Peyer's patch (tissue), 4 donors: ENCODE data around the gene TAPT1. TPM values are rescaled to one million over a fixed set of nuclear protein-coding genes. Genes with fewer than 3 reads are reported as not detected.

Experiments
- DNase-seq, 3 donors: peaks; one replicate each; pipeline ENCODE4 v3.0.0-alpha.2; 2017 to 2019
- H3K27ac ChIP-seq, 4 donors: fragments of 200-600 bp; sonication (generic); one replicate each; pipeline ENCODE4 v1.5.1; 2016 to 2019
- H3K27me3 ChIP-seq, 2 donors: fragments of 200-600 bp; sonication (generic); one replicate each; pipeline ENCODE4 v1.5.1; 2019
- H3K36me3 ChIP-seq, 3 donors: fragments of 200-600 bp; sonication (generic); one replicate each; pipeline ENCODE4 v1.5.1; 2016 to 2019
- H3K4me1 ChIP-seq, 4 donors: fragments of 200-600 bp; sonication (generic); one replicate each; pipeline ENCODE4 v1.5.1; 2016 to 2019
- H3K4me3 ChIP-seq, 4 donors: fragments of 200-600 bp; sonication (generic); 1 replicate in 3 of 4; 2 replicates in 1 of 4; pipeline ENCODE4 v1.5.1; 2016 to 2019; ENCODE audit warnings: mild to moderate bottlenecking in 1 of 4
- H3K9me3 ChIP-seq, 4 donors: fragments of 200-600 bp; sonication (generic); one replicate each; pipeline ENCODE4 v1.5.1; 2016 to 2019; ENCODE audit warnings: mild to moderate bottlenecking in 1 of 4
- CTCF ChIP-seq, 6 experiments: fragments of 450-650 bp in 4 of 6; fragments of 200-600 bp in 2 of 6; sonication (generic) in 1 of 6; IDR thresholded peaks; one replicate each; pipeline ENCODE4 v1.5.1; 2017 to 2019; ENCODE audit warnings: antibody characterized with exemption in 6 of 6, mild to moderate bottlenecking in 3 of 6, moderate library complexity in 1 of 6
- POLR2A ChIP-seq, 2 donors: fragments of 450-650 bp; IDR thresholded peaks; one replicate each; pipeline ENCODE4 v1.5.1; 2017; ENCODE audit warnings: antibody characterized with exemption in 2 of 2, mild to moderate bottlenecking in 2 of 2, moderate library complexity in 2 of 2
- total RNA-seq, 4 donors: library from RNA; depleted of rRNA; stranded (reverse); fragments of >200 nt; gene quantifications; one replicate each; pipeline ENCODE4 v1.1.0, GENCODE V29; 2016

TAPT1 gene
- total RNA-seq, 4 donors from 2014 or later: 22.4 to 43.7 (median 33.7) TPM

- no peak overlapping the region for H3K4me3 ChIP-seq
- H3K27me3 ChIP-seq: no peaks in the 10 kb centered on the region
- H3K36me3 ChIP-seq: peaks cover 0 to 44% (median 0%) of the 10 kb centered on the region in 3 donors
- TF ChIP-seq POLR2A (IDR thresholded peaks at IDR 0.05) (no peak), CTCF (IDR thresholded peaks at IDR 0.05) (no peak)
- no peak overlapping the region for H3K27ac ChIP-seq
- no peaks in the 10 kb centered on the region for H3K9me3 ChIP-seq
- H3K4me1 ChIP-seq: no peaks in the 10 kb centered on the region
- DNase-seq: no peak
These were observed 49.6 kb downstream of the TAPT1 start for GRCh38 chr4:16176621-16177020.

- Histone ChIP-seq H3K9me3 (no peaks in the 10 kb centered on the region), H3K27me3 (no peaks in the 10 kb centered on the region), H3K27ac (no peak overlapping the region), H3K4me3 (no peak overlapping the region), H3K4me1 (no peaks in the 10 kb centered on the region), H3K36me3 (peaks cover 0 to 54% (median 0%) of the 10 kb centered on the region in 3 donors)
- TF ChIP-seq CTCF (IDR thresholded peaks at IDR 0.05) (no peak), POLR2A (IDR thresholded peaks at IDR 0.05) (no peak)
- DNase-seq: no peak
These were observed 54.4 kb downstream of the TAPT1 start for GRCh38 chr4:16171831-16172230.

- Histone ChIP-seq H3K9me3 (no peaks in the 10 kb centered on the region), H3K4me3 (no peak overlapping the region), H3K27ac (no peak overlapping the region), H3K36me3 (peaks cover 0 to 58% (median 0%) of the 10 kb centered on the region in 3 donors), H3K27me3 (no peaks in the 10 kb centered on the region), H3K4me1 (no peaks in the 10 kb centered on the region)
- TF ChIP-seq CTCF (IDR thresholded peaks at IDR 0.05): no peak
- no peak for TF ChIP-seq POLR2A (IDR thresholded peaks at IDR 0.05)
- DNase-seq: no peak
These were observed 56.8 kb downstream of the TAPT1 start for GRCh38 chr4:16169490-16169889.

- Histone ChIP-seq H3K4me3 (no peak overlapping the region), H3K27ac (peak overlapping the region in 1 of 4 donors; percentile 12), H3K27me3 (no peaks in the 10 kb centered on the region), H3K4me1 (no peaks in the 10 kb centered on the region), H3K9me3 (no peaks in the 10 kb centered on the region), H3K36me3 (peaks cover 0 to 59% (median 0%) of the 10 kb centered on the region in 3 donors)
- DNase-seq: no peak
- TF ChIP-seq CTCF (IDR thresholded peaks at IDR 0.05): no peak
- TF ChIP-seq POLR2A (IDR thresholded peaks at IDR 0.05): no peak
These were observed 57.4 kb downstream of the TAPT1 start for GRCh38 chr4:16168710-16169388.

- Histone ChIP-seq H3K9me3 (no peaks in the 10 kb centered on the region), H3K4me3 (no peak overlapping the region), H3K36me3 (peaks cover 0 to 66% (median 0%) of the 10 kb centered on the region in 3 donors), H3K27ac (peak overlapping the region in 1 of 4 donors; percentile 12), H3K27me3 (no peaks in the 10 kb centered on the region), H3K4me1 (no peaks in the 10 kb centered on the region)
- no peak for DNase-seq
- no peak for TF ChIP-seq POLR2A (IDR thresholded peaks at IDR 0.05)
- no peak for TF ChIP-seq CTCF (IDR thresholded peaks at IDR 0.05)
These were observed 58.1 kb downstream of the TAPT1 start for GRCh38 chr4:16168144-16168543.
